BE2C (cell line): Measurements from ENCODE around the gene NDUFA3.

ENCODE experiments used
- DNase-seq: peaks from one replicate; pipeline ENCODE4 v3.0.0-alpha.2; 2020
- H3K27me3 ChIP-seq: fragments of 250-450 bp; sonication (Bioruptor Pico); 2 replicates; pipeline ENCODE4 v1.5.1; 2020; ENCODE audit warnings: mild to moderate bottlenecking
- H3K36me3 ChIP-seq: fragments of 250-450 bp; sonication (Bioruptor Pico); 2 replicates; pipeline ENCODE4 v1.5.1; 2020; ENCODE audit warnings: mild to moderate bottlenecking
- H3K4me1 ChIP-seq: fragments of 250-450 bp; sonication (Bioruptor Pico); 2 replicates; pipeline ENCODE4 v1.5.1; 2020
- H3K4me3 ChIP-seq: 2 replicates; pipeline ENCODE4 v1.5.1; 2011; ENCODE audit warnings: low read depth, low read length
- H3K9me3 ChIP-seq: fragments of 250-450 bp; sonication (Bioruptor Pico); 2 replicates; pipeline ENCODE4 v1.5.1; 2020
- TF ChIP-seq, protein P1 (sequence below): IDR thresholded peaks from 2 replicates; pipeline ENCODE4 v1.5.1; 2012; ENCODE audit warnings: mild to moderate bottlenecking, low read depth, low read length

NDUFA3 gene

DNA sequence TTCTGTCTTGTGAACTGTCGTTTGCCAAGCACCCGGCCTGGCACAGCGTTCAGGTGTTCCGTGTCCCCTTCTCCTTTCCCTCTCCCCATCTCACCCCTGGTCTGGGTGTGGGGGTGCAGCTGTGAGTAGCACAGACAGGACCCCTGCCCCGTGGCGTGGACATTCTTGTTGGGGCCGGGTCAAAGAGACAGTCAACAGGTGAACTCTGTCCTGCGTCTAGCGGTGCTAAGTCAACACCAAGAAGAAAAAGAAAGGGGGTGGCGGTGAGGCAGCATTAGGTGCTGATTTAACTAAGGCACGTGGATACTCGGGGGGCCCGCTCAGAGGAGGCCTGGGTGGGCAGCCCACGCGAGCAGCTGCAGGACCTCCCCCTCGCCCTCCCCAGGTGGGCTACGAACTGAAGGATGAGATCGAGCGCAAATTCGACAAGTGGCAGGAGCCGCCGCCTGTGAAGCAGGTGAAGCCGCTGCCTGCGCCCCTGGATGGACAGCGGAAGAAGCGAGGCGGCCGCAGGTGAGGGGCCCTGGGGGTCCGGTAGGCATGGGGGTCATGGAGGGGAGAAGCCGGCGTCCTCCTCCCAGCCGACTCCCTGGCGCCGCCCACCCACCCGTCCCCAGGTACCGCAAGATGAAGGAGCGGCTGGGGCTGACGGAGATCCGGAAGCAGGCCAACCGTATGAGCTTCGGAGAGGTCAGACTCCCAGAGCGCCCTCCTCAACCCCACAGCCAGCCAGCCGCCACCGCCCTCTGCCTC is 25.2 kb downstream of the NDUFA3 start:
- Histone ChIP-seq H3K9me3 (no peaks in the 10 kb centered on the region), H3K4me1 (no peaks in the 10 kb centered on the region), H3K4me3 (no peak overlapping the region), H3K27me3 (no peaks in the 10 kb centered on the region), H3K36me3 (peaks cover 66% of the 10 kb centered on the region)
- DNase-seq: no peak
- TF ChIP-seq, protein P1, sequence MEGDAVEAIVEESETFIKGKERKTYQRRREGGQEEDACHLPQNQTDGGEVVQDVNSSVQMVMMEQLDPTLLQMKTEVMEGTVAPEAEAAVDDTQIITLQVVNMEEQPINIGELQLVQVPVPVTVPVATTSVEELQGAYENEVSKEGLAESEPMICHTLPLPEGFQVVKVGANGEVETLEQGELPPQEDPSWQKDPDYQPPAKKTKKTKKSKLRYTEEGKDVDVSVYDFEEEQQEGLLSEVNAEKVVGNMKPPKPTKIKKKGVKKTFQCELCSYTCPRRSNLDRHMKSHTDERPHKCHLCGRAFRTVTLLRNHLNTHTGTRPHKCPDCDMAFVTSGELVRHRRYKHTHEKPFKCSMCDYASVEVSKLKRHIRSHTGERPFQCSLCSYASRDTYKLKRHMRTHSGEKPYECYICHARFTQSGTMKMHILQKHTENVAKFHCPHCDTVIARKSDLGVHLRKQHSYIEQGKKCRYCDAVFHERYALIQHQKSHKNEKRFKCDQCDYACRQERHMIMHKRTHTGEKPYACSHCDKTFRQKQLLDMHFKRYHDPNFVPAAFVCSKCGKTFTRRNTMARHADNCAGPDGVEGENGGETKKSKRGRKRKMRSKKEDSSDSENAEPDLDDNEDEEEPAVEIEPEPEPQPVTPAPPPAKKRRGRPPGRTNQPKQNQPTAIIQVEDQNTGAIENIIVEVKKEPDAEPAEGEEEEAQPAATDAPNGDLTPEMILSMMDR: no peak

DNA sequence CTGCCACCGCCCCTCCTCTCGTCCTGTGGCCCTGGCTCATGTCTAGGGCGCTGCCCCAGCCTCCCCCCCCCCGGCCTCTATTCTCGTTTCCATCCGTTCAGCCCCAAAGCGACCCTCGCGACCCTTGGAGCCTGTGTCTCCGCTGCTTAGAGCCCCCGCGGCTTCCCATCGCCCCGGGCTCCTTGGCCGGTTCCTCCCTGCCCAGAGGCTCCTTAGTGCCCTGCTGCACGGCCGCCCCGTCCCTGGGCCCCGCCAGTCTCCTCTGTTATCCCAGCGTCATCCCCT is 25.7 kb downstream of the NDUFA3 start:
- H3K4me3 ChIP-seq: no peak overlapping the region
- no peak for DNase-seq
- peaks cover 61% of the 10 kb centered on the region for H3K36me3 ChIP-seq
- no peaks in the 10 kb centered on the region for H3K27me3 ChIP-seq
- no peaks in the 10 kb centered on the region for H3K9me3 ChIP-seq
- TF ChIP-seq, protein P1: no peak
- H3K4me1 ChIP-seq: no peaks in the 10 kb centered on the region

DNA sequence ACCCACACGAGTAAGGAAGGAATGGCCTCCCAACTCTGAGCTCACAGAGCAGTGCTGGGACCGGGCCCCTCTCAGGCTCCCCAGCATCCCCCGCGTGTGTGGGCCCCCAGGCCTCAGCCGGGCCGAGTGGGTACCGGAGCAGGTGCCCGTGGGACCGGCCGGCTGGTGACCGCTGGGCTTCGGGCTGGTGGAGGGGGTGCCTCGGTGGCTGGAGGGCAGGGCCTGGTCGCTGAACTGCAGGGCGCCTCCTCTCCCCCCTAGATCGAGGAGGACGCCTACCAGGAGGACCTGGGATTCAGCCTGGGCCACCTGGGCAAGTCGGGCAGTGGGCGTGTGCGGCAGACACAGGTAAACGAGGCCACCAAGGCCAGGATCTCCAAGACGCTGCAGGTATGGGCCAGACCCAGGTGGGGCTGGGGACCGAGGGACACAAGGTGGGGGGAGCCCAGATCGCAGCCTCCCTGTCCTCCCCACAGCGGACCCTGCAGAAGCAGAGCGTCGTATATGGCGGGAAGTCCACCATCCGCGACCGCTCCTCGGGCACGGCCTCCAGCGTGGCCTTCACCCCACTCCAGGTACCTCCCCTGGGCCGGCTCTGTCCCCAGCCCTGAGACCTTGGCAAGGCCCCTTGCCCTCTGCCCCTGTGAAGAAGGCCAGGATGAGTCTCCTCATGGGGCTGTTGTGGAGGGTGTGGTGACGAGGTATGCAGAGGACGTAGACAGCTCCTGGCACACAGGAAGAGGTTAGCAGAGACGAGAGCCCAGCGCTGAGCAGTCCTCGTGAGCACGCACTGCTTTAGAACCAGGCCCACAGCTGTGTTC is 26.4 kb downstream of the NDUFA3 start:
- TF ChIP-seq, protein P1: no peak
- H3K4me3 ChIP-seq: no peak overlapping the region
- peaks cover 54% of the 10 kb centered on the region for H3K36me3 ChIP-seq
- H3K4me1 ChIP-seq: no peaks in the 10 kb centered on the region
- no peaks in the 10 kb centered on the region for H3K9me3 ChIP-seq
- no peaks in the 10 kb centered on the region for H3K27me3 ChIP-seq
- no peak for DNase-seq

DNA sequence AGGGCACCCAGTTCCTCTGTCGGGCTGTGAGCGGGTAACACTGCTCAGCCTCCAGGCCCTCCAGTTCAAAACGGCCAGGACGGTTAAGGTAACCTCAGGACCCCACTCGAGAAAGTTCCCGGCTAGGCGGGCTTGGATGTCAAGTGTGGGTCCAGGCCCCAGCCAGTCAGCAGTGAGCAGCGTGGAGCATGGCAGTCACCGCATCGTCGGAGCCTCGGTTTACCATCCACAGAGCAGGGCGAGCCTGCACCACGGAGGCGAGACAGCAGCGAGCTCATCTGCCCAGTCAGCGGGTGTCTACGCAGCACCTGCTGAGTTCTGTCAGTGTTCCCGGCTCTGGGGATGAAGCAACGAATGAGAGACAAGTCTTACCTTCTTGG is 27.0 kb downstream of the NDUFA3 start:
- Histone ChIP-seq H3K27me3 (no peaks in the 10 kb centered on the region), H3K9me3 (no peaks in the 10 kb centered on the region), H3K36me3 (peaks cover 48% of the 10 kb centered on the region), H3K4me3 (no peak overlapping the region), H3K4me1 (no peaks in the 10 kb centered on the region)
- no peak for DNase-seq
- TF ChIP-seq, protein P1: no peak

DNA sequence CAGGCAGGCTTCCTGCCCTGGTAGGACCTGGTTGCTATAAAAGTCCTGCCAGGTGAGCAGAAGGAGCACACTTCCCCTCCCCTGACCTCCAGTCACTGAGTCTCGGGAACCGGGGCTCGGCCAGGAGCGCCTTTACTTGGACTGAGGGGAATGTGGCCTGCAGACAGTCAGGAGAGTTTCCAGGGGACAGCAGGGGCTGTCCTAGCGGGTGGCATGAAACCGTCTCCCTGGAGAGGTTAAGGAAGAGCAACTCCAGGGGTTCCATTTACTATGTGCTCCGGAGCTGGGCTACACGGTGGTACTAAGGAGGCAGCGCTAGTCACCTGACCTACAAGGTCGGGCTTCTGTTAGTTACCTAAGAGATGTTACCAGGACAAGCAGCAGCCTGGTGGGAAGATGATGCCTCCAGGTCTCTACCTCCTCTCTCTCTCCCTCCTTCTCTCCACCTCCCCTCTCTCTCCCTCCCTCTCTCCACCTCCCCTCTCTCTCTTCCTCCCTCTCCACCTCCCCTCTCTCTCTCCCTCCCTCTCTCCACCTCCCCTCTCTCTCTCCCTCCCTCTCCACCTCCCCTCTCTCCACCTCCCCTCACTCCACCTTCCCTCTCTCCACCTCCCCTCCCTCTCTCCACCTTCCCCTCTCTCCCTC is 30.8 kb downstream of the NDUFA3 start:
- Histone ChIP-seq H3K4me3 (no peak overlapping the region), H3K36me3 (peaks cover 18% of the 10 kb centered on the region), H3K27me3 (no peaks in the 10 kb centered on the region), H3K9me3 (no peaks in the 10 kb centered on the region), H3K4me1 (no peaks in the 10 kb centered on the region)
- TF ChIP-seq, protein P1: no peak
- DNase-seq: peak; percentile 29
